Measurements from ENCODE around the gene SUFU. TPM values are rescaled to one million over a fixed set of nuclear protein-coding genes. Genes with fewer than 3 reads are reported as not detected.

Gene SUFU
- total RNA-seq, 1 donor from 2014 or later: 29.4 TPM

- Mint-ChIP-seq H3K27me3 (no peaks in the 10 kb centered on the region), H3K27ac (no peak overlapping the region), H3K9me3 (no peaks in the 10 kb centered on the region), H3K4me1 (ENCODE audit: unreplicated experiment) (peaks cover 19% of the 10 kb centered on the region), H3K4me3 (no peak overlapping the region), H3K36me3 (peaks cover 15% of the 10 kb centered on the region)
- no peak for TF ChIP-seq CTCF (conservative IDR thresholded peaks at IDR 0.05)
- DNase-seq (ENCODE audit: extremely low spot score, unreplicated experiment): no peak
These were observed 15.6 kb downstream of the SUFU start for GRCh38 chr10:102519246-102519825.

- H3K4me3 Mint-ChIP-seq: no peak overlapping the region
- no peak overlapping the region for H3K27ac Mint-ChIP-seq
These were observed 19.1 kb downstream of the SUFU start for GRCh38 chr10:102522874-102523249.

GRCh38 chr10:102523250-102524029 is 19.7 kb downstream of the SUFU start:
- Mint-ChIP-seq H3K9me3 (no peaks in the 10 kb centered on the region), H3K27ac (no peak overlapping the region)

More at GRCh38 chr10:102522874-102523249, 19.1 kb downstream of the SUFU start:
- no peak for TF ChIP-seq CTCF (conservative IDR thresholded peaks at IDR 0.05)
- Mint-ChIP-seq H3K27me3 (no peaks in the 10 kb centered on the region), H3K4me1 (ENCODE audit: unreplicated experiment) (peaks cover 14% of the 10 kb centered on the region), H3K9me3 (no peaks in the 10 kb centered on the region), H3K36me3 (peaks cover 9% of the 10 kb centered on the region)
- no peak for DNase-seq (ENCODE audit: extremely low spot score, unreplicated experiment)

GRCh38 chr10:102524746-102525145 is 21.0 kb downstream of the SUFU start:
- Mint-ChIP-seq H3K4me1 (ENCODE audit: unreplicated experiment) (peaks cover 14% of the 10 kb centered on the region), H3K9me3 (no peaks in the 10 kb centered on the region), H3K4me3 (no peak overlapping the region), H3K27ac (no peak overlapping the region), H3K27me3 (no peaks in the 10 kb centered on the region), H3K36me3 (peaks cover 9% of the 10 kb centered on the region)
- no peak for DNase-seq (ENCODE audit: extremely low spot score, unreplicated experiment)
- no peak for TF ChIP-seq CTCF (conservative IDR thresholded peaks at IDR 0.05)

More at GRCh38 chr10:102523250-102524029, 19.7 kb downstream of the SUFU start:
- Mint-ChIP-seq H3K27me3 (no peaks in the 10 kb centered on the region), H3K4me3 (peak overlapping the region; percentile 2), H3K36me3 (peaks cover 9% of the 10 kb centered on the region), H3K4me1 (ENCODE audit: unreplicated experiment) (peaks cover 14% of the 10 kb centered on the region)
- TF ChIP-seq CTCF (conservative IDR thresholded peaks at IDR 0.05): no peak
- no peak for DNase-seq (ENCODE audit: extremely low spot score, unreplicated experiment)

- no peak for TF ChIP-seq CTCF (conservative IDR thresholded peaks at IDR 0.05)
- no peak overlapping the region for H3K27ac Mint-ChIP-seq
- DNase-seq (ENCODE audit: extremely low spot score, unreplicated experiment): no peak
- H3K36me3 Mint-ChIP-seq: peaks cover 8% of the 10 kb centered on the region
- H3K4me3 Mint-ChIP-seq: no peak overlapping the region
- H3K9me3 Mint-ChIP-seq: no peaks in the 10 kb centered on the region
- H3K4me1 Mint-ChIP-seq (ENCODE audit: unreplicated experiment): peaks cover 5% of the 10 kb centered on the region
- no peaks in the 10 kb centered on the region for H3K27me3 Mint-ChIP-seq
These were observed 23.8 kb downstream of the SUFU start for GRCh38 chr10:102527546-102527945.

All from type B pancreatic cell (in vitro differentiated cells).